ENCODE results near the gene MKS1.

The MKS1 gene

GRCh38 chr17:58161566-58161965 is 57.5 kb downstream of the MKS1 start:
- DNase-seq (ENCODE audit: low spot score): no peak

DNA sequence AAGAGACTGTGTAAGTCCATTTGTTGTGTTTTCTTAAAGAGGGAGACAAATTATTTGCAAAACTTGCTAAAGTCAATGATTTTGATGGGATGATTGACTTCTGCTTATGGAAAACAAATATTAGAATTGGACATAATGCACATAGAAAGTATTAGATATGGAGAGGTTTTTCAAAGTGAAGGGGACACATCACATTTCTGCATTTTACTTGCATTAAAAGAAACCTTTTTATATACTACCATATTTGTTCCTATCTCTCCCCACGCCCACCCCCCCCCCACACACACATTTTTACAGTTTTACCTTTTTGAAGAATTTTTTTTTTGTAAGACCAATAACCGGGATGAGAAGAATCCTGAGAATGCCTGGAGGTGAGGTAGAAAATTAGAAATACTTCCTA is 60.9 kb downstream of the MKS1 start:
- no peak for DNase-seq (ENCODE audit: low spot score)

GRCh38 chr17:58156839-58157803 is 61.9 kb downstream of the MKS1 start:
- peak; percentile 24 for DNase-seq (ENCODE audit: low spot score)

All from AG20443 (cell line).